H1 (cell line): ENCODE data around the gene DGKK. TPM values are rescaled to one million over a fixed set of nuclear protein-coding genes. Genes with fewer than 3 reads are reported as not detected.

ENCODE experiments used
- CTCF ChIA-PET: fragments of 300-600 bp; sonication (Branson Sonifier 250); formaldehyde crosslinking; loops from one replicate; lab custom pipeline; 2021; ENCODE audit not compliant: partially characterized antibody; lab: Charles Lee
- POLR2A ChIA-PET: fragments of 300-600 bp; sonication (Branson Sonifier 250); formaldehyde crosslinking; loops from one replicate; lab custom pipeline; 2021; ENCODE audit warnings: inconsistent platforms; ENCODE audit not compliant: partially characterized antibody; lab: Charles Lee
- DNase-seq, 2 experiments: peaks; one replicate each; pipeline versions ENCODE4 v3.0.0 to v3.0.0-alpha.2; 2010 to 2022; ENCODE audit warnings: low spot score in 2 of 2, low read depth in 1 of 2, mixed read lengths in 1 of 2
- FAIRE-seq: peaks from 2 replicates; lab custom pipeline; 2011; peaks lifted over from hg19 to GRCh38; lab: Jason Lieb, UNC
- H2AFZ ChIP-seq: 2 replicates; pipeline ENCODE4 v1.8.1; 2012; ENCODE audit warnings: low read length, inconsistent platforms
- H2AK5ac ChIP-seq: 2 replicates; pipeline ENCODE4 v1.6.1; 2013; ENCODE audit warnings: low read depth, low read length
- H2BK120ac ChIP-seq: replicated peaks from 2 replicates; pipeline ENCODE3; 2013; ENCODE audit warnings: low read depth, low read length, inconsistent platforms
- H2BK12ac ChIP-seq: 2 replicates; pipeline ENCODE4 v1.6.1; 2013; ENCODE audit warnings: low read depth, low read length
- H2BK15ac ChIP-seq: 2 replicates; pipeline ENCODE4 v1.6.1; 2013; ENCODE audit warnings: low read length
- H2BK20ac ChIP-seq: 2 replicates; pipeline ENCODE4 v1.6.1; 2013; ENCODE audit warnings: low read length
- H2BK5ac ChIP-seq: 2 replicates; pipeline ENCODE4 v1.6.1; 2013; ENCODE audit warnings: low read depth, low read length
- H3K14ac ChIP-seq: 2 replicates; pipeline ENCODE4 v1.6.1; 2013; ENCODE audit warnings: inconsistent platforms; ENCODE audit not compliant: insufficient read length
- H3K18ac ChIP-seq: 2 replicates; pipeline ENCODE4 v1.6.1; 2013; ENCODE audit warnings: low read length; ENCODE audit errors: extremely low read depth
- H3K23ac ChIP-seq: 2 replicates; pipeline ENCODE4 v1.6.1; 2013; ENCODE audit warnings: inconsistent platforms; ENCODE audit not compliant: insufficient read length
- H3K23me2 ChIP-seq: 2 replicates; pipeline ENCODE4 v1.6.1; 2013; ENCODE audit warnings: low read depth, low read length
- H3K27ac ChIP-seq: 2 replicates; pipeline ENCODE4 v1.6.1; 2011; ENCODE audit warnings: low read depth, low read length, inconsistent platforms
- H3K27me3 ChIP-seq, 4 experiments: replicated peaks in 1 of 4; 1 replicate in 1 of 4; 2 replicates in 3 of 4; pipeline versions ENCODE4 v1.6.1 to v1.8.1; 2011 to 2013; ENCODE audit warnings: low read length in 3 of 4, mild to moderate bottlenecking in 3 of 4, inconsistent platforms in 2 of 4, mixed read lengths in 2 of 4, moderate library complexity in 1 of 4; ENCODE audit not compliant: control insufficient read depth in 3 of 4, insufficient read depth in 3 of 4; ENCODE audit errors: extremely low read depth in 1 of 4
- H3K36me3 ChIP-seq, 4 experiments: 2 replicates each; pipeline versions ENCODE4 v1.6.1 to v1.8.1; 2011 to 2013; ENCODE audit warnings: mild to moderate bottlenecking in 4 of 4, low read length in 3 of 4, moderate library complexity in 2 of 4, control low read depth in 1 of 4, inconsistent platforms in 1 of 4; ENCODE audit not compliant: insufficient read depth in 4 of 4, control insufficient read depth in 2 of 4
- H3K4ac ChIP-seq: replicated peaks from 2 replicates; pipeline ENCODE3; 2013; ENCODE audit warnings: low read length, low read depth, mixed read lengths, inconsistent platforms; ENCODE audit not compliant: insufficient read length
- H3K4me1 ChIP-seq, 4 experiments: replicated peaks in 1 of 4; 1 replicate in 1 of 4; 2 replicates in 3 of 4; pipeline versions ENCODE4 v1.6.1 to v1.8.1; 2011 to 2013; ENCODE audit warnings: low read length in 3 of 4, inconsistent platforms in 2 of 4, mixed read lengths in 1 of 4; ENCODE audit not compliant: insufficient read depth in 4 of 4, control insufficient read depth in 3 of 4
- H3K4me2 ChIP-seq, 2 experiments: 2 replicates each; pipeline versions ENCODE4 v1.6.1 to v1.8.1; 2011 to 2013; ENCODE audit warnings: low read depth in 2 of 2, low read length in 2 of 2, control low read depth in 1 of 2, inconsistent platforms in 1 of 2, mild to moderate bottlenecking in 1 of 2; ENCODE audit not compliant: insufficient read depth in 1 of 2
- H3K4me3 ChIP-seq, 4 experiments: fragments of 200-600, 300-600 bp in 1 of 4; sonication (generic), shearing (Covaris generic), sonication (Bioruptor Twin) in 1 of 4; 2 replicates each; pipeline versions ENCODE4 v1.5.1 to v1.8.1; 2011 to 2016; ENCODE audit warnings: low read length in 4 of 4, low read depth in 3 of 4, control low read depth in 2 of 4, inconsistent platforms in 2 of 4, mild to moderate bottlenecking in 2 of 4, mixed read lengths in 1 of 4, moderate library complexity in 1 of 4; ENCODE audit not compliant: insufficient read depth in 2 of 4; ENCODE audit errors: extremely low read depth in 1 of 4
- H3K56ac ChIP-seq: replicated peaks from 2 replicates; pipeline ENCODE3; 2013; ENCODE audit warnings: low read depth, mild to moderate bottlenecking, mixed read lengths, low read length, inconsistent platforms; ENCODE audit not compliant: insufficient read length
- H3K79me1 ChIP-seq: 2 replicates; pipeline ENCODE4 v1.6.1; 2013; ENCODE audit warnings: low read depth, low read length, control low read depth
- H3K79me2 ChIP-seq, 2 experiments: 2 replicates each; pipeline versions ENCODE4 v1.6.1 to v1.8.1; 2012 to 2013; ENCODE audit warnings: low read length in 2 of 2, mild to moderate bottlenecking in 2 of 2, inconsistent platforms in 1 of 2; ENCODE audit not compliant: insufficient read depth in 2 of 2, control insufficient read depth in 1 of 2
- H3K9ac ChIP-seq, 4 experiments: replicated peaks in 1 of 4; 1 replicate in 1 of 4; 2 replicates in 3 of 4; pipeline versions ENCODE4 v1.6.1 to v1.8.1; 2011 to 2013; ENCODE audit warnings: low read depth in 3 of 4, low read length in 3 of 4, control low read depth in 2 of 4, mild to moderate bottlenecking in 2 of 4, moderate library complexity in 2 of 4, inconsistent platforms in 1 of 4; ENCODE audit errors: extremely low read depth in 1 of 4
- H3K9me3 ChIP-seq, 2 experiments: 2 replicates each; pipeline versions ENCODE4 v1.6.1 to v1.8.1; 2012 to 2013; ENCODE audit warnings: mild to moderate bottlenecking in 2 of 2, moderate library complexity in 2 of 2, control low read depth in 1 of 2, inconsistent platforms in 1 of 2, low read depth in 1 of 2, low read length in 1 of 2, mixed read lengths in 1 of 2; ENCODE audit not compliant: insufficient read depth in 2 of 2
- H4K20me1 ChIP-seq, 2 experiments: replicated peaks in 1 of 2; 2 replicates each; pipeline versions ENCODE3 to v1.8.1; 2011 to 2013; ENCODE audit warnings: inconsistent platforms in 2 of 2, low read length in 2 of 2, mild to moderate bottlenecking in 1 of 2; ENCODE audit not compliant: insufficient read depth in 2 of 2, control insufficient read depth in 1 of 2
- H4K5ac ChIP-seq: 2 replicates; pipeline ENCODE4 v1.6.1; 2013; ENCODE audit warnings: low read length, low read depth, mixed read lengths, inconsistent platforms; ENCODE audit not compliant: insufficient read length
- H4K8ac ChIP-seq: 2 replicates; pipeline ENCODE4 v1.8.0; 2013; ENCODE audit warnings: mild to moderate bottlenecking, moderate library complexity, low read length, inconsistent platforms; ENCODE audit not compliant: insufficient read depth; ENCODE audit errors: extremely low read depth
- H4K91ac ChIP-seq: replicated peaks from 2 replicates; pipeline ENCODE3; 2013; ENCODE audit warnings: low read length, mixed read lengths, inconsistent platforms; ENCODE audit not compliant: insufficient read length
- BACH1 ChIP-seq: IDR thresholded peaks from 2 replicates; pipeline ENCODE4 v1.6.1; 2012; ENCODE audit warnings: low read length, improper control_type of control experiment
- EZH2 ChIP-seq: fragments of 200-600 bp; sonication (generic); IDR thresholded peaks from 2 replicates; pipeline ENCODE4 v1.7.1; 2012; ENCODE audit warnings: low read depth, mild to moderate bottlenecking, moderate library complexity, low read length, inconsistent platforms; ENCODE audit not compliant: severe bottlenecking
- NANOG ChIP-seq: IDR thresholded peaks from 2 replicates; pipeline ENCODE4 v1.6.1; 2011; ENCODE audit warnings: low read length, low read depth, mild to moderate bottlenecking, inconsistent platforms; ENCODE audit not compliant: insufficient read depth, poor library complexity, severe bottlenecking
- POLR2A ChIP-seq, 2 experiments: IDR thresholded peaks; 1 replicate in 1 of 2; 2 replicates in 1 of 2; pipeline ENCODE4 v1.6.1; 2011; ENCODE audit warnings: low read depth in 2 of 2, low read length in 2 of 2, mild to moderate bottlenecking in 2 of 2; ENCODE audit errors: control extremely low read depth in 1 of 2
- SP4 ChIP-seq: IDR thresholded peaks from 2 replicates; pipeline ENCODE4 v1.6.1; 2012; ENCODE audit warnings: low read length, inconsistent platforms
- polyA plus RNA-seq, 7 experiments: library from polyadenylated mRNA; depleted of rRNA in 3 of 7; stranded (reverse) in 5 of 7; unstranded in 2 of 7; fragments of >200 nt in 5 of 7; fragments of 200-250 nt in 2 of 7; gene quantifications; 1 replicate in 5 of 7; 2 replicates in 1 of 7; 4 replicates in 1 of 7; pipeline versions ENCODE4 v1.2.1 to v1.2.3, GENCODE V29; 2011 to 2013; ENCODE audit warnings: missing spikeins in 2 of 7, mixed read lengths in 2 of 7
- total RNA-seq: library from RNA; stranded (reverse); fragmentation: NEBNext Ultra II Directional; extraction: Animal tissue kit (Norgen Biotek cat#: 25700); gene quantifications from 2 replicates; pipeline ENCODE4 v1.2.1, GENCODE V29; 2021

Gene DGKK
- total and polyA plus RNA-seq, 2 of the 8 experiments (the other 6 are each of a cell fraction or from before 2014, with no cell fraction given), result 4.9 to 19.2 TPM

DNA sequence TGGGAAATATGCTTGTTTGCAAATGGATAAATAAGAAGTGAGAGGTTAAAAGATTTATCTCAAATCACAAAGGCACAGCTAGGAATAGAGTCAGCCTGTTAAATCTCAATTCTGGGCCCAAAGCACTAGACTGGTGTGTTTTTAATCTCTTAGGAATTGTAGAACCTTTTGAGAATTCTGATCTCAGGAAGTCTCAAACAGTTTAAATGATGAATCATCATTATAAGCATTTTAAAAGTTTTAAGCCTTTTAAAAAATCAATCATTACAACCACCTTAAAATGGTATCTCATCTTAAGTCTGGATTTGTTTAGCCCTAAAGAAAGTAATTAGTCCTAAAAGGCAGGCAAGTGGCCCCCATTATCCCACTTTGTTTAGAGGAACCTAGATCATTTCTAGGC lies 17.8 kb downstream of the DGKK start:
- Histone ChIP-seq H3K14ac (no peak overlapping the region), H3K4ac (no peak overlapping the region), H3K23ac (no peak overlapping the region), H3K4me2 (no peak overlapping the region), H3K4me1 (0 out of 7 replicates have a peak, but pooled peaks cover 0 to 5% (median 0%) of the 10 kb centered on the region in 4 experiments), H3K36me3 (no peaks in the 10 kb centered on the region), H4K5ac (no peak overlapping the region), H2BK12ac (no peak overlapping the region), H3K27ac (no peak overlapping the region), H3K27me3 (no peaks in the 10 kb centered on the region), H3K9ac (no peak overlapping the region), H2BK20ac (no peak overlapping the region), H3K79me2 (no peaks in the 10 kb centered on the region), H3K18ac (no peak overlapping the region), H4K20me1 (no peaks in the 10 kb centered on the region), H4K8ac (no peak overlapping the region), H2BK120ac (no peak overlapping the region), H2AK5ac (no peak overlapping the region), H3K56ac (no peak overlapping the region), H2AFZ (no peak overlapping the region), H3K23me2 (no peaks in the 10 kb centered on the region), H4K91ac (no peak overlapping the region), H3K4me3 (no peak overlapping the region), H3K79me1 (no peaks in the 10 kb centered on the region), H3K9me3 (no peaks in the 10 kb centered on the region), H2BK5ac (no peak overlapping the region), H2BK15ac (no peak overlapping the region)
- CTCF ChIA-PET, result interaction anchor here (0.8 kb wide), 1 partner anchor 229 kb away, joined by 4 read pairs; no protein-coding TSS in a partner anchor
- DNase-seq (no peak), FAIRE-seq (no peak)
- no peak for TF ChIP-seq SP4
- TF ChIP-seq EZH2, result no peak
- no peak for TF ChIP-seq NANOG
- no peak for TF ChIP-seq POLR2A (IDR thresholded peaks at IDR 0.05; ENCODE audit: control extremely low read depth in 1 of 2, low read depth in 2 of 2, low read length in 2 of 2)
- no peak for TF ChIP-seq BACH1
- POLR2A ChIA-PET, result no interaction called here
